ENCODE measurements around the gene PROSER2. TPM values are rescaled to one million over a fixed set of nuclear protein-coding genes. Genes with fewer than 3 reads are reported as not detected.

PROSER2 gene
- total and polyA plus RNA-seq, 2 of the 13 experiments (the other 11 are each of a cell fraction or from before 2014, with no cell fraction given): 6.9 to 7.7 TPM

- FAIRE-seq (no peak), DNase-seq (ENCODE audit: low spot score) (no peak), ATAC-seq (no peak)
- in situ Hi-C loops (cut with HindIII; ENCODE audit: extremely low pct_ligation_motif_present, low pct_unique_long_range_greater_than_20kb) (no loop called here), intact Hi-C loops (cut with micrococcal nuclease; ENCODE audit: unreplicated experiment) (no loop called here)
- no peak overlapping the region for H3K4me2 ChIP-seq (ENCODE audit: low read depth, low read length)
- ChIA-PET POLR2A (interaction anchor here (2.1 kb wide), 1 partner anchor 40 kb away, joined by 5 read pairs; no protein-coding TSS in a partner anchor), CTCF (ENCODE audit: low intra/inter-chr PET ratio, low total read pairs) (no interaction called here)
- no peak overlapping the region for H2AFZ ChIP-seq (ENCODE audit: low read length)
- H3K9ac ChIP-seq (ENCODE audit: insufficient read depth, low read depth, low read length): no peak overlapping the region
- BruUV-seq (replicated peaks): no TSS peak
- H3K36me3 ChIP-seq (replicated peaks in 1 of 2; ENCODE audit: control insufficient read depth in 1 of 2, insufficient read depth in 2 of 2, low read length in 2 of 2): peaks cover 0 to 3% of the 10 kb centered on the region in 2 experiments; a peak in 1 of 5 replicates
- H3K4me3 ChIP-seq (replicated peaks in 1 of 3; ENCODE audit: insufficient read depth in 1 of 3, low read depth in 2 of 3, low read length in 3 of 3): no peak overlapping the region
- WGBS (ENCODE audit: low lambda C conversion rate): 93% methylated on average over 8 of the region's 8 CpGs
- no peaks in the 10 kb centered on the region for H3K9me3 ChIP-seq (ENCODE audit: low read length)
- H3K27ac ChIP-seq (ENCODE audit: extremely low read length, insufficient read depth, low read length): no peak overlapping the region
- H3K4me1 ChIP-seq (ENCODE audit: insufficient read depth, low read length): peaks cover 64% of the 10 kb centered on the region
- H4K20me1 ChIP-seq (ENCODE audit: insufficient read depth, low read length): no peaks in the 10 kb centered on the region; the same call in 1 of the 2 replicates
- H3K27me3 ChIP-seq (ENCODE audit: control insufficient read depth in 1 of 2, insufficient read depth in 2 of 2, low read length in 2 of 2): no peaks in the 10 kb centered on the region
- peaks cover 74% of the 10 kb centered on the region for H3K79me2 ChIP-seq (ENCODE audit: insufficient read depth, low read length)
- TF ChIP-seq ASH2L (IDR thresholded peaks at IDR 0.05; ENCODE audit: insufficient read length, low read depth, low read length) (no peak), ZSCAN5A (CRISPR knock-in tag; IDR thresholded peaks at IDR 0.05; ENCODE audit: borderline replicate concordance) (no peak), ZNF672 (CRISPR knock-in tag; IDR thresholded peaks at IDR 0.05) (no peak), PITX1 (CRISPR knock-in tag; IDR thresholded peaks at IDR 0.05) (no peak), ZFP36L1 (CRISPR knock-in tag; IDR thresholded peaks at IDR 0.05) (no peak), PLSCR1 (CRISPR knock-in tag; IDR thresholded peaks at IDR 0.05; ENCODE audit: borderline replicate concordance) (no peak), ATF5 (CRISPR knock-in tag; IDR thresholded peaks at IDR 0.05; ENCODE audit: low read depth) (no peak), POLR2A (IDR thresholded peaks at IDR 0.05; ENCODE audit: insufficient read depth in 1 of 2, low read depth in 2 of 2, low read length in 2 of 2) (no peak), TCF7L2 (IDR thresholded peaks at IDR 0.05; ENCODE audit: low read depth, low read length) (no peak), HOXD1 (CRISPR knock-in tag; IDR thresholded peaks at IDR 0.05) (no peak), HOXA7 (CRISPR knock-in tag; IDR thresholded peaks at IDR 0.05) (no peak), ZNF713 (CRISPR knock-in tag; IDR thresholded peaks at IDR 0.05) (no peak), ETS1 (CRISPR knock-in tag; IDR thresholded peaks at IDR 0.05) (no peak), ZNF207 (IDR thresholded peaks at IDR 0.05; ENCODE audit: borderline replicate concordance) (no peak), DRAP1 (CRISPR knock-in tag; IDR thresholded peaks at IDR 0.05) (no peak), MTA1 (CRISPR knock-in tag; IDR thresholded peaks at IDR 0.05; ENCODE audit: borderline replicate concordance) (no peak), CCAR2 (optimal IDR thresholded peaks at IDR 0.05; ENCODE audit: low read depth, low read length) (no peak), CEBPZ (IDR thresholded peaks at IDR 0.05; ENCODE audit: low read length) (no peak)
Observed at GRCh38 chr10:11835704-11836103, 12.5 kb downstream of the PROSER2 start.

All from HepG2 (cell line).